H1 (cell line): ENCODE results near the gene XPNPEP1. TPM values are rescaled to one million over a fixed set of nuclear protein-coding genes. Genes with fewer than 3 reads are reported as not detected.

Source experiments
- CTCF ChIA-PET: fragments of 300-600 bp; sonication (Branson Sonifier 250); formaldehyde crosslinking; loops from one replicate; lab custom pipeline; 2021; ENCODE audit not compliant: partially characterized antibody; lab: Charles Lee
- POLR2A ChIA-PET: fragments of 300-600 bp; sonication (Branson Sonifier 250); formaldehyde crosslinking; loops from one replicate; lab custom pipeline; 2021; ENCODE audit warnings: inconsistent platforms; ENCODE audit not compliant: partially characterized antibody; lab: Charles Lee
- DNase-seq, 2 experiments: peaks; one replicate each; pipeline versions ENCODE4 v3.0.0 to v3.0.0-alpha.2; 2010 to 2022; ENCODE audit warnings: low spot score in 2 of 2, low read depth in 1 of 2, mixed read lengths in 1 of 2
- FAIRE-seq: peaks from 2 replicates; lab custom pipeline; 2011; peaks lifted over from hg19 to GRCh38; lab: Jason Lieb, UNC
- H2AFZ ChIP-seq: 2 replicates; pipeline ENCODE4 v1.8.1; 2012; ENCODE audit warnings: low read length, inconsistent platforms
- H2AK5ac ChIP-seq: 2 replicates; pipeline ENCODE4 v1.6.1; 2013; ENCODE audit warnings: low read depth, low read length
- H2BK120ac ChIP-seq: replicated peaks from 2 replicates; pipeline ENCODE3; 2013; ENCODE audit warnings: low read depth, low read length, inconsistent platforms
- H2BK12ac ChIP-seq: 2 replicates; pipeline ENCODE4 v1.6.1; 2013; ENCODE audit warnings: low read depth, low read length
- H2BK15ac ChIP-seq: 2 replicates; pipeline ENCODE4 v1.6.1; 2013; ENCODE audit warnings: low read length
- H2BK20ac ChIP-seq: 2 replicates; pipeline ENCODE4 v1.6.1; 2013; ENCODE audit warnings: low read length
- H2BK5ac ChIP-seq: 2 replicates; pipeline ENCODE4 v1.6.1; 2013; ENCODE audit warnings: low read depth, low read length
- H3K14ac ChIP-seq: 2 replicates; pipeline ENCODE4 v1.6.1; 2013; ENCODE audit warnings: inconsistent platforms; ENCODE audit not compliant: insufficient read length
- H3K18ac ChIP-seq: 2 replicates; pipeline ENCODE4 v1.6.1; 2013; ENCODE audit warnings: low read length; ENCODE audit errors: extremely low read depth
- H3K23ac ChIP-seq: 2 replicates; pipeline ENCODE4 v1.6.1; 2013; ENCODE audit warnings: inconsistent platforms; ENCODE audit not compliant: insufficient read length
- H3K23me2 ChIP-seq: 2 replicates; pipeline ENCODE4 v1.6.1; 2013; ENCODE audit warnings: low read depth, low read length
- H3K27ac ChIP-seq: 2 replicates; pipeline ENCODE4 v1.6.1; 2011; ENCODE audit warnings: low read depth, low read length, inconsistent platforms
- H3K27me3 ChIP-seq, 4 experiments: replicated peaks in 1 of 4; 1 replicate in 1 of 4; 2 replicates in 3 of 4; pipeline versions ENCODE4 v1.6.1 to v1.8.1; 2011 to 2013; ENCODE audit warnings: low read length in 3 of 4, mild to moderate bottlenecking in 3 of 4, inconsistent platforms in 2 of 4, mixed read lengths in 2 of 4, moderate library complexity in 1 of 4; ENCODE audit not compliant: control insufficient read depth in 3 of 4, insufficient read depth in 3 of 4; ENCODE audit errors: extremely low read depth in 1 of 4
- H3K36me3 ChIP-seq, 4 experiments: 2 replicates each; pipeline versions ENCODE4 v1.6.1 to v1.8.1; 2011 to 2013; ENCODE audit warnings: mild to moderate bottlenecking in 4 of 4, low read length in 3 of 4, moderate library complexity in 2 of 4, control low read depth in 1 of 4, inconsistent platforms in 1 of 4; ENCODE audit not compliant: insufficient read depth in 4 of 4, control insufficient read depth in 2 of 4
- H3K4ac ChIP-seq: replicated peaks from 2 replicates; pipeline ENCODE3; 2013; ENCODE audit warnings: low read length, low read depth, mixed read lengths, inconsistent platforms; ENCODE audit not compliant: insufficient read length
- H3K4me1 ChIP-seq, 4 experiments: replicated peaks in 1 of 4; 1 replicate in 1 of 4; 2 replicates in 3 of 4; pipeline versions ENCODE4 v1.6.1 to v1.8.1; 2011 to 2013; ENCODE audit warnings: low read length in 3 of 4, inconsistent platforms in 2 of 4, mixed read lengths in 1 of 4; ENCODE audit not compliant: insufficient read depth in 4 of 4, control insufficient read depth in 3 of 4
- H3K4me2 ChIP-seq, 2 experiments: 2 replicates each; pipeline versions ENCODE4 v1.6.1 to v1.8.1; 2011 to 2013; ENCODE audit warnings: low read depth in 2 of 2, low read length in 2 of 2, control low read depth in 1 of 2, inconsistent platforms in 1 of 2, mild to moderate bottlenecking in 1 of 2; ENCODE audit not compliant: insufficient read depth in 1 of 2
- H3K4me3 ChIP-seq, 4 experiments: fragments of 200-600, 300-600 bp in 1 of 4; sonication (generic), shearing (Covaris generic), sonication (Bioruptor Twin) in 1 of 4; 2 replicates each; pipeline versions ENCODE4 v1.5.1 to v1.8.1; 2011 to 2016; ENCODE audit warnings: low read length in 4 of 4, low read depth in 3 of 4, control low read depth in 2 of 4, inconsistent platforms in 2 of 4, mild to moderate bottlenecking in 2 of 4, mixed read lengths in 1 of 4, moderate library complexity in 1 of 4; ENCODE audit not compliant: insufficient read depth in 2 of 4; ENCODE audit errors: extremely low read depth in 1 of 4
- H3K56ac ChIP-seq: replicated peaks from 2 replicates; pipeline ENCODE3; 2013; ENCODE audit warnings: low read depth, mild to moderate bottlenecking, mixed read lengths, low read length, inconsistent platforms; ENCODE audit not compliant: insufficient read length
- H3K79me1 ChIP-seq: 2 replicates; pipeline ENCODE4 v1.6.1; 2013; ENCODE audit warnings: low read depth, low read length, control low read depth
- H3K79me2 ChIP-seq, 2 experiments: 2 replicates each; pipeline versions ENCODE4 v1.6.1 to v1.8.1; 2012 to 2013; ENCODE audit warnings: low read length in 2 of 2, mild to moderate bottlenecking in 2 of 2, inconsistent platforms in 1 of 2; ENCODE audit not compliant: insufficient read depth in 2 of 2, control insufficient read depth in 1 of 2
- H3K9ac ChIP-seq, 4 experiments: replicated peaks in 1 of 4; 1 replicate in 1 of 4; 2 replicates in 3 of 4; pipeline versions ENCODE4 v1.6.1 to v1.8.1; 2011 to 2013; ENCODE audit warnings: low read depth in 3 of 4, low read length in 3 of 4, control low read depth in 2 of 4, mild to moderate bottlenecking in 2 of 4, moderate library complexity in 2 of 4, inconsistent platforms in 1 of 4; ENCODE audit errors: extremely low read depth in 1 of 4
- H3K9me3 ChIP-seq, 2 experiments: 2 replicates each; pipeline versions ENCODE4 v1.6.1 to v1.8.1; 2012 to 2013; ENCODE audit warnings: mild to moderate bottlenecking in 2 of 2, moderate library complexity in 2 of 2, control low read depth in 1 of 2, inconsistent platforms in 1 of 2, low read depth in 1 of 2, low read length in 1 of 2, mixed read lengths in 1 of 2; ENCODE audit not compliant: insufficient read depth in 2 of 2
- H4K20me1 ChIP-seq, 2 experiments: replicated peaks in 1 of 2; 2 replicates each; pipeline versions ENCODE3 to v1.8.1; 2011 to 2013; ENCODE audit warnings: inconsistent platforms in 2 of 2, low read length in 2 of 2, mild to moderate bottlenecking in 1 of 2; ENCODE audit not compliant: insufficient read depth in 2 of 2, control insufficient read depth in 1 of 2
- H4K5ac ChIP-seq: 2 replicates; pipeline ENCODE4 v1.6.1; 2013; ENCODE audit warnings: low read length, low read depth, mixed read lengths, inconsistent platforms; ENCODE audit not compliant: insufficient read length
- H4K8ac ChIP-seq: 2 replicates; pipeline ENCODE4 v1.8.0; 2013; ENCODE audit warnings: mild to moderate bottlenecking, moderate library complexity, low read length, inconsistent platforms; ENCODE audit not compliant: insufficient read depth; ENCODE audit errors: extremely low read depth
- H4K91ac ChIP-seq: replicated peaks from 2 replicates; pipeline ENCODE3; 2013; ENCODE audit warnings: low read length, mixed read lengths, inconsistent platforms; ENCODE audit not compliant: insufficient read length
- CTCF ChIP-seq, 3 experiments: IDR thresholded peaks; 1 replicate in 2 of 3; 2 replicates in 1 of 3; pipeline versions ENCODE4 v1.5.1 to v1.6.1; 2011; ENCODE audit warnings: low read length in 3 of 3, mild to moderate bottlenecking in 3 of 3, inconsistent platforms in 2 of 3, low read depth in 1 of 3, moderate library complexity in 1 of 3; ENCODE audit not compliant: insufficient read depth in 1 of 3; ENCODE audit errors: control extremely low read depth in 1 of 3
- MAX ChIP-seq: IDR thresholded peaks from 2 replicates; pipeline ENCODE4 v1.6.1; 2012; ENCODE audit warnings: inconsistent platforms
- RFX5 ChIP-seq: IDR thresholded peaks from 2 replicates; pipeline ENCODE4 v1.6.1; 2011; ENCODE audit warnings: low read depth, low read length, improper control_type of control experiment, borderline replicate concordance
- RNF2 ChIP-seq: fragments of 200-900, 300-1000 bp; sonication (generic); IDR thresholded peaks from 2 replicates; pipeline ENCODE4 v1.7.1; 2016; ENCODE audit warnings: borderline replicate concordance, low read depth, mild to moderate bottlenecking, antibody characterized with exemption, low read length; ENCODE audit not compliant: poor library complexity, severe bottlenecking; ENCODE audit errors: missing control alignments
- SAP30 ChIP-seq: fragments of 300-600 bp; sonication (generic); IDR thresholded peaks from 2 replicates; pipeline ENCODE4 v1.7.1; 2012; ENCODE audit warnings: low read length, moderate library complexity, mild to moderate bottlenecking, inconsistent platforms; ENCODE audit not compliant: insufficient read depth, insufficient replicate concordance
- SP2 ChIP-seq: IDR thresholded peaks from 2 replicates; pipeline ENCODE4 v1.6.1; 2012; ENCODE audit warnings: mild to moderate bottlenecking, low read length, inconsistent platforms
- TAF1 ChIP-seq: IDR thresholded peaks from 2 replicates; pipeline ENCODE4 v1.6.1; 2011; ENCODE audit warnings: mild to moderate bottlenecking, low read depth, low read length
- WGBS, 2 experiments: shearing (Covaris generic) in 1 of 2; methylation state at CpG; one replicate each; pipeline versions ENCODE4 v1.1.6 to v1.1.7; 2013 to 2015; ENCODE audit warnings: low lambda C conversion rate in 2 of 2, mixed read lengths in 2 of 2, inconsistent platforms in 1 of 2, low coverage in 1 of 2, missing lambda C conversion rate in 1 of 2; ENCODE audit not compliant: insufficient replicate concordance in 2 of 2, insufficient coverage in 1 of 2, insufficient read length in 1 of 2; ENCODE audit errors: extremely low coverage in 1 of 2, missing lambda C conversion rate in 1 of 2; 5-methylcytosine and 5-hydroxymethylcytosine counted together
- polyA plus RNA-seq, 7 experiments: library from polyadenylated mRNA; depleted of rRNA in 3 of 7; stranded (reverse) in 5 of 7; unstranded in 2 of 7; fragments of >200 nt in 5 of 7; fragments of 200-250 nt in 2 of 7; gene quantifications; 1 replicate in 5 of 7; 2 replicates in 1 of 7; 4 replicates in 1 of 7; pipeline versions ENCODE4 v1.2.1 to v1.2.3, GENCODE V29; 2011 to 2013; ENCODE audit warnings: missing spikeins in 2 of 7, mixed read lengths in 2 of 7
- total RNA-seq: library from RNA; stranded (reverse); fragmentation: NEBNext Ultra II Directional; extraction: Animal tissue kit (Norgen Biotek cat#: 25700); gene quantifications from 2 replicates; pipeline ENCODE4 v1.2.1, GENCODE V29; 2021

The XPNPEP1 gene
- total and polyA plus RNA-seq, 2 of the 8 experiments (the other 6 are each of a cell fraction or from before 2014, with no cell fraction given), result 61.1 to 201 TPM

- Histone ChIP-seq H3K9ac (no peak overlapping the region), H3K36me3 (peaks cover 0 to 3% (median 0%) of the 10 kb centered on the region in 4 experiments; a peak in 2 of 8 replicates), H3K79me1 (no peaks in the 10 kb centered on the region; the same call in 1 of the 2 replicates), H3K18ac (no peak overlapping the region), H2BK15ac (no peak overlapping the region), H3K9me3 (no peaks in the 10 kb centered on the region), H3K79me2 (peaks cover 0 to 3% of the 10 kb centered on the region in 2 experiments; a peak in 2 of 4 replicates), H2AFZ (no peak overlapping the region), H4K5ac (no peak overlapping the region), H3K14ac (no peak overlapping the region), H3K56ac (no peak overlapping the region), H2BK12ac (no peak overlapping the region), H2BK20ac (no peak overlapping the region), H2BK5ac (no peak overlapping the region), H3K27me3 (no peaks in the 10 kb centered on the region), H3K4me3 (no peak overlapping the region), H2BK120ac (no peak overlapping the region), H4K91ac (no peak overlapping the region), H3K23ac (no peak overlapping the region), H4K8ac (no peak overlapping the region), H2AK5ac (no peak overlapping the region), H4K20me1 (no peaks in the 10 kb centered on the region), H3K23me2 (no peaks in the 10 kb centered on the region; the same call in 1 of the 2 replicates), H3K4me1 (peaks cover 0 to 4% (median 0%) of the 10 kb centered on the region in 4 experiments; a peak in 1 of 7 replicates), H3K4me2 (no peak overlapping the region), H3K27ac (no peak overlapping the region), H3K4ac (no peak overlapping the region)
- ChIA-PET POLR2A (no interaction called here), CTCF (interaction anchor here (0.8 kb wide), 1 partner anchor 22 kb away, joined by 3 read pairs; no protein-coding TSS in a partner anchor)
- WGBS, 2 experiments, result 87% methylated on average over 1 of the region's 1 CpG; no CpG with 5 or more reads in 1 of the 2 experiments
- FAIRE-seq, result no peak
- DNase-seq, result no peak
- TF ChIP-seq MAX (no peak), CTCF (IDR thresholded peaks at IDR 0.05; ENCODE audit: control extremely low read depth in 1 of 3, insufficient read depth in 1 of 3, low read depth in 1 of 3, low read length in 3 of 3) (no peak), RNF2 (no peak), TAF1 (no peak), RFX5 (no peak), SAP30 (no peak), SP2 (no peak)
Measured at GRCh38 chr10:109906316-109906715, 17.0 kb downstream of the XPNPEP1 start.
